GM18507 (cell line): ENCODE results near the gene KIF24.
"Not testable (repeated sequence)": the region's sequence is repeated elsewhere in the genome, so short reads cannot be mapped to it uniquely, and the experiment has no call there.

ENCODE experiments used
- DNase-seq: peaks from one replicate; pipeline ENCODE4 v3.0.0; 2011; ENCODE audit warnings: low read depth; ENCODE audit not compliant: insufficient read length; ENCODE audit errors: extremely low spot score
- FAIRE-seq: peaks from 2 replicates; lab custom pipeline; 2011; peaks lifted over from hg19 to GRCh38; lab: Jason Lieb, UNC

Gene KIF24

DNA sequence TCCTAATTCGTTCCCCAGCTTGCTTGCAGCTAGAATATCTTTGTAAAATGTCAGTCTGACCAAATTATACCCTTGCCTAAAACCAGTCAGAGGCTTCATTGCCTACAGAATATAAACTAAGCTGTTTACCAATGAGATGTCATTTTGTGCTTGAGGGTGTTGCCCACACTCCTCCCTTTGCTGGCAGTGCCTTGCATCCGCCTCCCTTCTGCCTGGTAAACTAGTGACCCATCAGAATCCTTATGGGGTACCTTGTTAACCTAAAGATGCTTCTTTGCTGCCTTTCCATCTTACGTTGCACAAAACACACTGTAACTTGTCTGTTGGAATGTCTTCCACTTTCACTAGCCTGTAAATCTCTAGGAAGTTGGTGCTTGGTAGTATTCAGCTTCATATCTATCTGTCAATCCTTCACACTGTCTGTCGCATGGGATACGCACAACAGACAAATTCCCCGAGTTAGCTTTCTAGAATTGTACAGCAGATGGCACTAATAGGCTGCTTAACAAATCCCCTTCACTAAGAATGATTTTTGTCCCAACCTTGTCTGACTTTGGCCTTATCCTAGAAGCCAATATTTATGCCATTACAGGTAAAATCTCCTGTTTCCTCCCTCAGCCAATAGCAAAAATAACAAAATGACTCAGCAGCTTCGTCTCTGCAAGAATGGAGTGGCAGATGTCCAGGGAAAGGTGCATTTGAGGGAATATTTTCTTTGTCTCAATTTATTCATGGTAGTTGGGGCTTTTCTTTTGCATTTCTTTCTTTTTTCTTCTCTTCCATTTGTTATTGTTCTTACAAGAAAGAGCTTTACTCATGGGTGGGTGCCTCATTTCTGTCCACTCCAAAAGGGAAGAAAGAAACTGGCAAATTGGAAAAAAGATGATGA is 3.3 kb upstream of the KIF24 start:
- no peak for DNase-seq
- no peak for FAIRE-seq

DNA sequence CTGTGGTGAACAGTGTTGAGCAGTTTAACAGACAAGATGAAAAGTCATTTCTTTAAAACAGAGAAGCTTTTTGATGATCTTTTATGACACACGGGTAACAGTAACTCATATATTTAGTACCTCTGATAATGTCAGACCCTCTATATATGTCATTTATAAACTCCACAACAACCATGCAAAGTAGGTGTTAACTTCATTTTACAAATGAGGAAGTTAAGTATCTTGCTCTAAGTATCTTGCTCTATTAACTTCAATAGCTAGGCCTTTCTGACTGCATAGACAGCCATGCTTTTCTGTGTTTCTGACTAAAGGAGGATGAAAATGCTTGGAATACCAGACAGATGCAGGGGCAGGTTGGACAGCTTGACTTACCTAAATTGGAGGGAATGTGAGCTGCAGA is 2.1 kb upstream of the KIF24 start:
- no peak for DNase-seq
- no peak for FAIRE-seq

DNA sequence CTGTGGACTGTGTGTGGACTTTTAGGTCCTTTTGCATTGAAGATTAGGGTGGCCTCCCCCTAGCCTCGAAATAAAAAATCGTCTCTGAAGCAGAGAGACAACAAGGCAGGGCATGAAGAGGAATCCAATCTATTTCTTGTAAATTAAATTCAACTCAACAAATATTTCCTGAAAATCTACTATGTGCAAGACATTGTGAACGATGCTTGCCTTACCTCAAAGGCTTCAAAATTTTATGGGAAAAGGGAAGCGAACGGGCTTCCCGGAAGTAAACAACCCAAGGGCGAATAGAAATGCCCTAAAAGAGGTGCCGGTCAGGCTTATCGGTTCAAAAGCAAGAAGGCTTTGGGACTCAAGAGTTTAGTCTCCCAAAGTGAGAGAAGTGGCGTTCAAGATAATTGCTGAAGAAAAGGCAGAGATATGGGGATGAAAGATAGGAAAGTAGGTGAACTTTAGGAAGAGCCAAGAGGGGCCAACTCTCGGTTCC is 525 bp downstream of the KIF24 start:
- no peak for FAIRE-seq
- DNase-seq = no peak

GRCh38 chr9:34326690-34327089 is 2.4 kb downstream of the KIF24 start:
- no peak for FAIRE-seq
- DNase-seq = no peak

- FAIRE-seq = peak; percentile 12
Measured at GRCh38 chr9:34322899-34323591, 6.0 kb downstream of the KIF24 start.

GRCh38 chr9:34321451-34321850 is 7.6 kb downstream of the KIF24 start:
- FAIRE-seq (no peak), DNase-seq (no peak)

More at GRCh38 chr9:34322899-34323591, 6.0 kb downstream of the KIF24 start:
- DNase-seq = no peak

DNA sequence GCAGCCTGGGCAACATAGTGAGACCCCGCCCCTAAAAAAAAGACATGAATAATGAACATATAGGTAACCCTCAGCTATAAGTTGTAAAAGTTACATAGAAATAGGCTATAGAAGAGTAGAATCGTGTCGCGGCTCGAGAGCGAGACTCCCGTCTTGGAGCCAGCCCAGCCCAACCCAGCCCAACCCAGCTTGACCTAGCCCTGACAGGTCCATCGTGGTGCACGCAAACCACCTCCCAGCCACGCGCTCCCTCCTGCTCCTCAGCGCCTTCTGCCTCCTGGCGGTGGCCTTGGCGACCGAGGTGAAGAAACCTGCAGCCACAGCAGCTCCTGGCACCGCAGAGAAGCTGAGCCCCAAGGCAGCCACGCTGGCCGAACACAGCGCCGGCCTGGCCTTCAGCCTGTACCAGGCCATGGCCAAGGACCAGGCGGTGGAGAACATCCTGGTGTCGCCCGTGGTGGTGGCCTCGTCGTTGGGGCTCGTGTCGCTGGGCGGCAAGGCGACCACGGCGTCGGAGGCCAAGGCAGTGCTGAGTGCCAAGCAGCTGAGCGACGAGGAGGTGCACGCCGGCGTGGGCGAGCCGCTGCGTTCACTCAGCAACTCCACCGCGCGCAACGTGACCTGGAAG is 10.8 kb downstream of the KIF24 start:
- FAIRE-seq (no peak), DNase-seq (no peak)

- no peak for FAIRE-seq
- no peak for DNase-seq
Measured at GRCh38 chr9:34317436-34317835, 11.6 kb downstream of the KIF24 start.

DNA sequence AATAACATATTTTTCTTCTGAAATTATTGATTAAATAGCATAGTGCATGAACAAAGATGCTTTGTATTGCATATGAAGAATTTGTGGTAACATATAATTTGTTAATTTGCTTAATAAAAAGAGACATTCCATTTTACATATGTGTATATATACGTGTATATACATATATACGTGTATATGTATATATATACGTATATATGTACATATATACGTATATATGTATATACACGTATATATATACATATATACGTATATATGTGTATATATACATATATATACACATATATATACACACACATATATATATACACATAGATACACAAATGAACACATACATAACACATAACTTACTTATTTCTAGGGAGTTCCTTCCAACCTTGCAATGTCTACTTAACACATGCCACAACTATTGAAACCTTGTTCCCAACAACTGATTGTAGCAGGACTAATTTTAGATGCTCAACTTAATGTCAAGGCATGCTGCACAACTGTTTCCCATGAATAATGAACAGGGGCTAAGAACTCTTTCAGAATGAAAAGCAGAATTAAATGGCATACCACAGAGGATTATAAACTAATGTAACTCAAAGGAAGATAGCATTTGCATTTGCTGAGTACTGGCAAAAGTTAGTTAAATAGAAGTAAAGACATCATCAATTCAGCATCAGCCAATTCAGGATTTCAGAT is 17.4 kb downstream of the KIF24 start:
- FAIRE-seq = no peak
- no peak for DNase-seq

DNA sequence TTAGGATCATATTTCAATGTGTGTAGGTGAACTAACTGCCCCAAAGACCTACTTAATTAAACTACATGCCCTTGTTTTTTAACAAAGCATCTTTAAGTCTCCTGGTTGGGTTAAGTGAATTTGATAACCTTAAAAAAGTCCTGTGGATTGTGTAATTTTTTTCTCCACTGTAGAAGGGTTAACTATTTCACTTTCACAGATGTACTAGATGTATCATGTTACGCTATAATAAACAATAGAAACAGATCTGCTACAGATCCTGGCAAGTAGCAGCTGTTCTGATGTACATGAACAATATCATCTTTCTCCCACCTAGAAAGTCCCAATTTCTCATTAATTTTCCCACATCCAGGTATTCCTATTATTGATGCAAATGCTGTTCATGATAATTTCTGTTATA is 18.9 kb downstream of the KIF24 start:
- DNase-seq = no peak
- no peak for FAIRE-seq

DNA sequence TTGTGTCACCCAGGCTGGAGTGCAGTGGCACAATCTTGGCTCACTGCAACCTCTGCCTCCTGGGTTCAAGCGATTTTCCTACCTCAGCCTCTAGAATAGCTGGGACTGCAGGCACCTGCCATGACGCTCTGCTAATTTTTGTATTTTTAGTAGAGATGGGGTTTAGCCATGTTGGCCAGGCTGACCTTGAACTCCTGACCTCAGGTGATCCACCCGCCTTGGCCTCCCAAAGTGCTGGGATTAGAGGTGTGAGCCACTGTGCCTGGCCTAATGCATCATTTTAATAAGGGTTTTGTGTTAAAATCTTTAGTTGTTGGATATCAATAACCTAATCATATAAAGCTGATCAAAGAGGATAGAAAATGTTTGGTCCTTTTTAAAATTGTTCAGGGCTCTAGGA is 20.8 kb downstream of the KIF24 start:
- not testable (repeated sequence) for DNase-seq, FAIRE-seq

- not testable (repeated sequence) for FAIRE-seq
Measured at GRCh38 chr9:34301064-34301463, 28.0 kb downstream of the KIF24 start.

DNA sequence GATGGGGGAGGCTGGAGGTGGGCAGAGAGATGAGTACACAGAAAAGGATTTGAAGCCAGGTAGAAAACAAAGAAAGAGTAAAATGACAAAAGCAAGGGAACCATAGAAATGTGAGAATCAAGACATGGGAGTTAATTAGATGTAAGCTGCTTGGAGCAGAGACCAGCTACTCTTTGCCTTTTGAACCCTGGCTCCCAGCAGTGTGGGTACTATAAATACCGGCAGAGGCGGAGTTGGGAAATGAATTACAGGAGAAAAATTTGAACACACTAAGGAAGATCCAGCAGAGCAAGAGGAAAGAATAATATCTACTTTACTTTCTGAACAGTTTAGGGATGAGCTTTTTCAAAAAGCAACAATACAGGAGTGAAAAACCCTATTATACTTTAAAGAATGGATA is 36.5 kb downstream of the KIF24 start:
- no peak for FAIRE-seq
- no peak for DNase-seq

More at GRCh38 chr9:34301064-34301463, 28.0 kb downstream of the KIF24 start:
- not testable (repeated sequence) for DNase-seq

DNA sequence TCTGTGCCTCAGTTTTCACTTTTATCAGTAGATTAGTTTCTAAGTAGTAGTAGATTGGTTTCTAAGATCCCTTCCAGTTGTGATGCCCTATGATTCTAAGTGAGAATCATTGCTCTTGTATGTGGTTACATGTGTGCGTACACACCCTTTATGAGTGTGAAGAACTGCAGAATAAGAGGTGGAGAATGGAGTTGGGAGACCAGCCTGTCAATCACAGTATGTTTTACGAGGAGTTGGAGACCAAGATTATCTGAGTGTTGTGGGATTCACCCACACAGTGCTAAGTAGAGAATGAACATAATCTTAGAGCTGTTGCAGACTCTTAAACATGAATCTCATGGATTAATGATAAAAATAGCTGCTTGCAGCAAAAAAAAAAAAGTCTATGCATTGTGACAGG is 37.6 kb downstream of the KIF24 start:
- FAIRE-seq = no peak
- DNase-seq = no peak

DNA sequence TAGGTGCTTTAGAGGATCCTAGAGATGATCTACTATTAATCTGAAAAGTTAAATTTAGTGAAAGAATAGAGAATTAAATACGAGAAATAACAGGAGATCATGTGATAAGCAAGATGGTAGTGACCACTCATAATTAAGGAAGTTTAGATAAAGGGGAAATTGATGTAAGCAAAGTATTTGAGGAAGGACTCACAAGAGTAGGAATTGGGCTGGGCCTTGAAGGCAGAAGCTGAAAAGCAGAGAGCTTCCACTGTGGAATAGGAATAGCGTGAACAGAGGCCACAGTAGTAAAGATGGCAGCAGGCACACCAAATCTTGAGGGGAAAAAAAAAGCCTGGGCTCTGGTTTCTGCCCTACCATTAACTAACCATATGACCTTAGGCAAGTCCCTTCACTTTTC is 38.0 kb downstream of the KIF24 start:
- DNase-seq (no peak), FAIRE-seq (no peak)

DNA sequence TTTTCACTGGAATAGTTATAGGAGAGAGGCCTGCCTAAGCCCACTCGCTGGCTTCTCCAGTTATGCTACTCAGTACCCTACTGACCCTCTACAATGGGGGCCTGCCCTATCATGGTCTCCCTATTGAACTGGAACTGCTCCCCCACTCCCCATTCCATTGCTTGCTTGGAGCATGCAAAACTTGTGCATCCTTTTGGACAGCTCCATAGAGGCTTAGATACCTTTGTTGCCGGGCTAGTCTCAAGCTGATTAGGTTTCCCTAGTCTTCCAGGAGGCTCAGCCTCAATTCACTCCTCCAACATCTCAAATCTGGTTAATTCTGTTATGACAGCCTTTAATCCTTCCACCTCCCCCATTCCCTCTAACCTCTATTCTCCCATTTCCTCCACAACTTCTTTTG is 39.9 kb downstream of the KIF24 start:
- DNase-seq (no peak), FAIRE-seq (no peak)

- FAIRE-seq (no peak), DNase-seq (no peak)
Measured at GRCh38 chr9:34282096-34282495, 47.0 kb downstream of the KIF24 start.

GRCh38 chr9:34279411-34279810 is 49.7 kb downstream of the KIF24 start:
- FAIRE-seq = no peak
- no peak for DNase-seq
